Measurements from ENCODE around the gene TULP1.

Gene TULP1

DNA sequence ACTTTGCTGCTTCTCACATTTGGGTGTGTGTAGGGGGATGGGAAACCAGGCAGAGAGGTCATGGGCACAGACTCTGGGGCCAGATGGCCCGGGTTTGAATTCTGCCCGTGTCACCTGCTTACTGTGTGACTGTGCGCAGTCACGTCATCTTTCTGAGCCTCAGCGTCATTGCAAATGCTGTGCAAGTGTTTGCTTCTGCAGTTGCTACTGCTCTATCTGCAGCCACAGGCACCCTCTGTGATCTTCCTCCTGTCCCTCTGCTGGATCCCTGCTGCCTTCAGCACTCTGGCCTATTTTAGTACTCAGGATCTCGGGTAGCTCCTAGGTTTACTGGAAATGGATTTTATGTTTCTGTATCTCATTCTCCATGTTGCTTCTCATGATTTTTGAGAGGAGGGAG, 40.6 kb upstream of the TULP1 start:
- TF ChIP-seq CREB1 (IDR thresholded peaks at IDR 0.05; ENCODE audit: low read depth) (no peak), NFIC (IDR thresholded peaks at IDR 0.05) (no peak), TAF1 (IDR thresholded peaks at IDR 0.05; ENCODE audit: low read depth) (no peak), RAD21 (IDR thresholded peaks at IDR 0.05; ENCODE audit: low read depth) (no peak), FOXM1 (IDR thresholded peaks at IDR 0.05; ENCODE audit: borderline replicate concordance, low read depth) (no peak), REST (IDR thresholded peaks at IDR 0.05; ENCODE audit: low read depth) (no peak), TCF12 (IDR thresholded peaks at IDR 0.05; ENCODE audit: low read depth) (no peak), EGR1 (IDR thresholded peaks at IDR 0.05) (no peak), CEBPB (IDR thresholded peaks at IDR 0.05) (no peak), TEAD4 (IDR thresholded peaks at IDR 0.05) (no peak), EP300 (IDR thresholded peaks at IDR 0.05; ENCODE audit: borderline replicate concordance) (no peak), ZBTB7A (IDR thresholded peaks at IDR 0.05; ENCODE audit: low read depth) (no peak), YY1 (IDR thresholded peaks at IDR 0.05; ENCODE audit: low read depth) (no peak)
- TF ChIP-seq, protein P1, sequence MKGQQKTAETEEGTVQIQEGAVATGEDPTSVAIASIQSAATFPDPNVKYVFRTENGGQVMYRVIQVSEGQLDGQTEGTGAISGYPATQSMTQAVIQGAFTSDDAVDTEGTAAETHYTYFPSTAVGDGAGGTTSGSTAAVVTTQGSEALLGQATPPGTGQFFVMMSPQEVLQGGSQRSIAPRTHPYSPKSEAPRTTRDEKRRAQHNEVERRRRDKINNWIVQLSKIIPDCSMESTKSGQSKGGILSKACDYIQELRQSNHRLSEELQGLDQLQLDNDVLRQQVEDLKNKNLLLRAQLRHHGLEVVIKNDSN (IDR thresholded peaks at IDR 0.05) = no peak
- TF ChIP-seq, protein P2, sequence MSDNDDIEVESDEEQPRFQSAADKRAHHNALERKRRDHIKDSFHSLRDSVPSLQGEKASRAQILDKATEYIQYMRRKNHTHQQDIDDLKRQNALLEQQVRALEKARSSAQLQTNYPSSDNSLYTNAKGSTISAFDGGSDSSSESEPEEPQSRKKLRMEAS (IDR thresholded peaks at IDR 0.05) = no peak

DNA sequence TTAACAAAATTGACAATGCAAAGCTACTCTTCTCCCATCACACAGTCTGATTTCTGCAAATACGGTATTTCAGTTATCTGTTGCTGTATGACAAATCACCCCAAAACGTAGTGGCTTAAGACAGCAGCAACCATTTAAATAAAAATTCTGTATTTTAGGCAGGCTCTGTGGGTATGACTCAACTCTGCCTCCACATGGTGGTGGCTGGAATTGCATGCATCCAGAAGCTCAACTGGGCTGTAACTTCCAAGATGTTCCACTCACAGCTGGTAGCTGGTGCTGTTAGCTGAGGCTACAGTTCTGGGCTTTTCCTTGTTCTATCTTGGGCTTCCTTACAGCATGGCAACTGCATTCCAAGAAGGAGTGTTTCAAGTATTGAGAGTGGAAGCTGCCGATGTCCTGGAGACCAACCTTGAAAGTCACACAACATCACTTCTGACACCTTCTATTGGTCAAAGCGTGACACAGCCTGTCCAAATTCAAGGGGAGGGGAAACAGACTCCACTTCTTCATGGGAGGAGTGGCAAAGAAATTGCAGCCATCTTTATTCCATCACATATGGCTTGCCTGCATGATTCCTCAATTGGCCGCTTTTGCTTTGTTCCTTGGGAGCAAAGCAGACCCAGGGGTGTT, 39.7 kb upstream of the TULP1 start:
- TF ChIP-seq CREB1 (IDR thresholded peaks at IDR 0.05; ENCODE audit: low read depth) = no peak
- peak; percentile 78 for TF ChIP-seq RAD21 (IDR thresholded peaks at IDR 0.05; ENCODE audit: low read depth)

DNA sequence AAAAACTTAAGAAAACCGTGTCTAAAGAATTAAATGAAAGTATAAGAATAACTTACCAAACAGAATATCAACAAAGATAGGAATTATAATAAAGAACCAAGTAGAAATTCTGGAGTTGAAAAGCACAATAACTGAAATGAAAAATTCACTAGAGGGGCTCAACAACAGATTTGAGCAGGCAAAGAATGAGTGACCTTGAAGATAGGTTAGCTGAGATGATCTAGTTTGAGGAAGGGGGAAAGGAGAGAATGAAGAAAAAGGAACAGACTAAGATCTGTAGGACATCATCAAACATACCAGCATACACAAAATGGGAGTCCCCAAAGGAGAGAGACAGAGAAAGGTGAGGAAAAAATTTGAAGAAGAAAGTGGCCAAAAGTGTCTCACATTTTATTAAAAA, 37.7 kb upstream of the TULP1 start:
- TF ChIP-seq CEBPB (IDR thresholded peaks at IDR 0.05) = no peak
- TF ChIP-seq RAD21 (IDR thresholded peaks at IDR 0.05; ENCODE audit: low read depth) = no peak
- no peak for TF ChIP-seq TCF12 (IDR thresholded peaks at IDR 0.05; ENCODE audit: low read depth)

DNA sequence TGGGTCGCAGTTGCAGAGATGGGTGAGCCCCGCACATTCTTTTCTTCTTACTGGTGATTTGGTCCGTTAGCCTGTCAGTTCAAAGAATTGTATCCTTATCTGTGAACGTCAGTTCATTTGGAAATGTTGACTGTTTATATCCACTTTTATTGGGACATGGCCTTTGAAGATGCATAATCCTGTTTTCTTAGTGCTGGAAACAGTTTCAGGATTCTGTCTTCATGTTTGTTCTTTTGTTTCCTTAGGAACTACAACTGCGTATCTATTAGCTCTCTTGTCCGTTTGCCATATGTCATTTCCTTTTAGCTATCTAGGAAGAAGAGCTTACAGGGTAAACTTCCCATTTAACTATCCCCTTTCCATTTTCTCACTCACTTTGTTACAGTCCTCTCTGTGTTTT, 35.0 kb upstream of the TULP1 start:
- TF ChIP-seq TAF1 (IDR thresholded peaks at IDR 0.05; ENCODE audit: low read depth) (no peak), EP300 (IDR thresholded peaks at IDR 0.05; ENCODE audit: borderline replicate concordance) (no peak), NFIC (IDR thresholded peaks at IDR 0.05) (no peak), RAD21 (IDR thresholded peaks at IDR 0.05; ENCODE audit: low read depth) (no peak), CEBPB (IDR thresholded peaks at IDR 0.05) (no peak), REST (IDR thresholded peaks at IDR 0.05; ENCODE audit: low read depth) (no peak), CREB1 (IDR thresholded peaks at IDR 0.05; ENCODE audit: low read depth) (no peak), YY1 (IDR thresholded peaks at IDR 0.05; ENCODE audit: low read depth) (no peak), EGR1 (IDR thresholded peaks at IDR 0.05) (no peak), FOXM1 (IDR thresholded peaks at IDR 0.05; ENCODE audit: borderline replicate concordance, low read depth) (no peak), TEAD4 (IDR thresholded peaks at IDR 0.05) (no peak), TCF12 (IDR thresholded peaks at IDR 0.05; ENCODE audit: low read depth) (no peak), ZBTB7A (IDR thresholded peaks at IDR 0.05; ENCODE audit: low read depth) (no peak)
- TF ChIP-seq, protein P2 (IDR thresholded peaks at IDR 0.05) = no peak
- TF ChIP-seq, protein P1 (IDR thresholded peaks at IDR 0.05) = no peak

- TF ChIP-seq REST (IDR thresholded peaks at IDR 0.05; ENCODE audit: low read depth) (no peak), RAD21 (IDR thresholded peaks at IDR 0.05; ENCODE audit: low read depth) (no peak), YY1 (IDR thresholded peaks at IDR 0.05; ENCODE audit: low read depth) (no peak), EP300 (IDR thresholded peaks at IDR 0.05; ENCODE audit: borderline replicate concordance) (no peak), TEAD4 (IDR thresholded peaks at IDR 0.05) (no peak), CREB1 (IDR thresholded peaks at IDR 0.05; ENCODE audit: low read depth) (no peak), EGR1 (IDR thresholded peaks at IDR 0.05) (no peak), FOXM1 (IDR thresholded peaks at IDR 0.05; ENCODE audit: borderline replicate concordance, low read depth) (no peak), NFIC (IDR thresholded peaks at IDR 0.05) (no peak), TCF12 (IDR thresholded peaks at IDR 0.05; ENCODE audit: low read depth) (no peak), ZBTB7A (IDR thresholded peaks at IDR 0.05; ENCODE audit: low read depth) (no peak), TAF1 (IDR thresholded peaks at IDR 0.05; ENCODE audit: low read depth) (no peak)
- TF ChIP-seq, protein P1 (IDR thresholded peaks at IDR 0.05) = no peak
- TF ChIP-seq, protein P2 (IDR thresholded peaks at IDR 0.05) = no peak
Measured at GRCh38 chr6:35544769-35545361, 32.2 kb upstream of the TULP1 start.

Data from Ishikawa (cell line).